Mesendoderm (in vitro differentiated cells): ENCODE results near the gene COL18A1.
"Not testable (repeated sequence)": the region's sequence is repeated elsewhere in the genome, so short reads cannot be mapped to it uniquely, and the experiment has no call there.

Source experiments
- DNase-seq: peaks from one replicate; pipeline ENCODE4 v3.0.0; 2013
- H2AK5ac ChIP-seq: 2 replicates; pipeline ENCODE4 v1.6.1; 2013; ENCODE audit warnings: low read length, inconsistent platforms
- H2BK120ac ChIP-seq: 2 replicates; pipeline ENCODE4 v1.6.1; 2013; ENCODE audit warnings: low read depth, mild to moderate bottlenecking, low read length, moderate library complexity, mixed read lengths
- H2BK15ac ChIP-seq: replicated peaks from 2 replicates; pipeline ENCODE4 v1.6.1; 2013; ENCODE audit warnings: low read depth, mild to moderate bottlenecking, moderate library complexity
- H2BK5ac ChIP-seq: 2 replicates; pipeline ENCODE4 v1.6.1; 2013; ENCODE audit warnings: low read length, inconsistent platforms
- H3K18ac ChIP-seq: 2 replicates; pipeline ENCODE4 v1.6.1; 2013; ENCODE audit warnings: mild to moderate bottlenecking, low read length, mixed read lengths
- H3K23ac ChIP-seq: one replicate; pipeline ENCODE4 v1.6.1; 2013; ENCODE audit warnings: low read length
- H3K27ac ChIP-seq: 2 replicates; pipeline ENCODE4 v1.5.1; 2013; ENCODE audit warnings: low read depth, mild to moderate bottlenecking, inconsistent platforms, low read length, moderate library complexity
- H3K27me3 ChIP-seq: 2 replicates; pipeline ENCODE4 v1.6.1; 2013; ENCODE audit warnings: low read length, control low read depth, mild to moderate bottlenecking, inconsistent platforms; ENCODE audit not compliant: insufficient read depth, poor library complexity
- H3K36me3 ChIP-seq: 2 replicates; pipeline ENCODE4 v1.6.1; 2013; ENCODE audit warnings: low read length, inconsistent platforms; ENCODE audit not compliant: control insufficient read depth, insufficient read depth
- H3K4ac ChIP-seq: one replicate; pipeline ENCODE4 v1.6.1; 2013; ENCODE audit warnings: low read depth, mild to moderate bottlenecking, low read length, moderate library complexity
- H3K4me1 ChIP-seq: 2 replicates; pipeline ENCODE4 v1.6.1; 2013; ENCODE audit warnings: low read depth, low read length, inconsistent platforms; ENCODE audit not compliant: control insufficient read depth
- H3K4me2 ChIP-seq: 2 replicates; pipeline ENCODE4 v1.6.1; 2013; ENCODE audit warnings: low read length
- H3K4me3 ChIP-seq: 2 replicates; pipeline ENCODE4 v1.5.1; 2013; ENCODE audit warnings: mild to moderate bottlenecking, low read length
- H3K56ac ChIP-seq: one replicate; pipeline ENCODE4 v1.6.1; 2013; ENCODE audit warnings: low read length
- H3K79me1 ChIP-seq: 2 replicates; pipeline ENCODE4 v1.6.1; 2013; ENCODE audit warnings: low read length, inconsistent platforms
- H3K79me2 ChIP-seq: 2 replicates; pipeline ENCODE4 v1.6.1; 2013; ENCODE audit warnings: mild to moderate bottlenecking, low read length; ENCODE audit not compliant: control insufficient read depth, insufficient read depth
- H3K9ac ChIP-seq: 2 replicates; pipeline ENCODE4 v1.6.1; 2013; ENCODE audit warnings: low read length, inconsistent platforms
- H4K5ac ChIP-seq: one replicate; pipeline ENCODE4 v1.6.1; 2013; ENCODE audit warnings: low read length
- H4K8ac ChIP-seq: one replicate; pipeline ENCODE4 v1.6.1; 2013; ENCODE audit warnings: low read depth, mild to moderate bottlenecking, control low read depth, low read length, moderate library complexity
- WGBS: extraction: QIAGEN DNeasy Blood & Tissue Kit; methylation state at CpG from one replicate; pipeline ENCODE4 v1.1.7; 2013; ENCODE audit warnings: low lambda C conversion rate, missing lambda C conversion rate; ENCODE audit not compliant: insufficient coverage; ENCODE audit errors: extremely low coverage; 5-methylcytosine and 5-hydroxymethylcytosine counted together

Gene COL18A1

DNA sequence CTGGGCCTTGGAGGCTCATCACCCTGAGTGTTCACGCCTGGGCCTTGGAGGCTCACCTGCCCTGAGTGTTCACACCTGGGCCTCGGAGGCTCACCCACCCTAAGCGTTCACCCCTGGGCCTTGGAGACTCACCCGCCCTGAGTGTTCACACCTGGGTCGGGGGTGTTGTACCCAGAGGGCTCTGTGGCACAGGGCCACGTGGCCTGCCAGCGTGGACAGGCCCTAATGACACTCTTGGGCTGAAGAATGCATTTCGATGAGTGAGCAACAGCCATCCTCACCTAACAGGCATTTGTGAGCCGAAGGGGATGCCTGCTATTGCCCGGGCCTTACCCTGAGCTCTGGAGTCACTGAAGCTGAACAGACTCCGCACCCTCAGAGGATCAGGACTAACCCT, 119.8 kb downstream of the COL18A1 start:
- H3K56ac ChIP-seq: no peak overlapping the region
- no peak overlapping the region for H3K9ac ChIP-seq
- no peaks in the 10 kb centered on the region for H3K4me1 ChIP-seq
- no peaks in the 10 kb centered on the region for H3K79me2 ChIP-seq
- H3K36me3 ChIP-seq: peaks cover 4% of the 10 kb centered on the region
- no peak overlapping the region for H2AK5ac ChIP-seq
- H3K4ac ChIP-seq: no peak overlapping the region
- no peak overlapping the region for H2BK120ac ChIP-seq
- H4K5ac ChIP-seq: no peak overlapping the region
- no peak overlapping the region for H3K18ac ChIP-seq
- no peaks in the 10 kb centered on the region for H3K79me1 ChIP-seq
- no peak overlapping the region for H2BK15ac ChIP-seq
- H3K4me3 ChIP-seq: no peak overlapping the region
- H3K4me2 ChIP-seq: no peak overlapping the region
- no peak overlapping the region for H3K23ac ChIP-seq
- DNase-seq: no peak
- no CpG with 5 or more reads among the region's 11 CpGs for WGBS
- H3K27ac ChIP-seq: no peak overlapping the region
- H4K8ac ChIP-seq: no peak overlapping the region
- H2BK5ac ChIP-seq: no peak overlapping the region
- no peaks in the 10 kb centered on the region for H3K27me3 ChIP-seq

DNA sequence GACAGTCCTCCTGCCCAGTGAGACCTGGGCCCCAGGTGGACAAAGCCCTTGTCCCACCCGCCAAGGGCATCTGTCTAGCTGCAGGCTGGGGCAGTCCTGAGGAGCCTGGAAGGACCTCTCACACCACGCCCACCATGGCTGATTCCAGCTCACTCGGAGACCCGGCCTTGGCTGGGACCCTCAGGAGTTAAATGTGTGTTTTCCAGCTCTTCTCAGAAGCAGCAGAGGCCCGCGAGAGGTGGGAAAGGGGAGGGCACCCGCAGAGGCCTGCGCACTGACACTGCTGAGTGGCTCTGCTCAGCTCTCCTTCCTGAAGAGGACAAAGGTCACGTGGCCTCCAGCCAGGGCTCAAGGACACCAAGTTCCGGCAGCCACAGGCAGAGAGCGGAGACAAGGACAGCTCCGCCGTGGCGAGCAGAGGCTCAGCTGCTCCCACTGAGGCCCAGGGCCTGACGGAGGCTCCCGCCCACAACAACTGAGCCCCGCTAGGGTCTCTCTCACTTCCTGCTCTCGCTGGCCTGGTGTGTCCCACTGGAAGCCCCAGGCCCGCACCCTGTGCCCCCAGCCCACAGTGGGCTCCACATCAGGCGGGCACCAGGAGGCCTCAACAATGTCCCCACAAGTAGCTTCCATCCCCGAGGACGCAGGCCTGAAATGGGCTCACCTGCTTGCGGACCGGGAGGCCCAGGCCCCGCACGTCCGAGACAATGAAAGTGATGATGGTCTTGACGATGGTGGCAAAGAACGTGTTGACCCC, 120.4 kb downstream of the COL18A1 start:
- no peaks in the 10 kb centered on the region for H3K4me1 ChIP-seq
- no peak overlapping the region for H2BK5ac ChIP-seq
- H3K9ac ChIP-seq: no peak overlapping the region
- H4K8ac ChIP-seq: no peak overlapping the region
- no peak overlapping the region for H3K4me2 ChIP-seq
- no peak overlapping the region for H3K4me3 ChIP-seq
- H3K36me3 ChIP-seq: peaks cover 9% of the 10 kb centered on the region
- no peak overlapping the region for H2BK15ac ChIP-seq
- H3K56ac ChIP-seq: no peak overlapping the region
- no peak overlapping the region for H3K27ac ChIP-seq
- H3K23ac ChIP-seq: no peak overlapping the region
- WGBS: no CpG with 5 or more reads among the region's 29 CpGs
- H3K79me2 ChIP-seq: no peaks in the 10 kb centered on the region
- H2AK5ac ChIP-seq: no peak overlapping the region
- H2BK120ac ChIP-seq: no peak overlapping the region
- H3K4ac ChIP-seq: no peak overlapping the region
- no peak overlapping the region for H4K5ac ChIP-seq
- DNase-seq: no peak
- peaks cover 2% of the 10 kb centered on the region for H3K79me1 ChIP-seq
- H3K18ac ChIP-seq: no peak overlapping the region
- no peaks in the 10 kb centered on the region for H3K27me3 ChIP-seq

DNA sequence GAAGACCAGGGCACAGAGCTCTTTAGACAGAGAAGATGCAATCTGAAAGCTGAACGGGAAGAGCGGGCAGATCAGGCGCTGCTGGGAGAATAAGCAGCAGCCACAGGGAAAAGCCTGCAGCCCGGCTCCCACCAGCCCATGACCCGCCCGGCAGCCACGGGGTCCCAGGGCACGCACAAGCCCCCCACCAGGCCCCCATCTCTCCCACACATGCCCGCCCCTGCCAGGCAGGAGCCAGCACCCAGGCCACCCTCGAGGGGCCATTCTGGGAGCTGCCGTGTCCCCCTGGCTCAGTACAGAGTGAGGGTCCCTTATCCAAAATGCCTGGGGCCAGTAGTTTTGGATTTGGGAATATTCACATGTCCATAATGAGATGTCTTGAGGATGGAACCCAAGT, 120.9 kb downstream of the COL18A1 start:
- H3K4me1 ChIP-seq: no peaks in the 10 kb centered on the region
- no peak overlapping the region for H2BK15ac ChIP-seq
- no peak overlapping the region for H4K8ac ChIP-seq
- H3K4me2 ChIP-seq: no peak overlapping the region
- H4K5ac ChIP-seq: no peak overlapping the region
- no peak overlapping the region for H3K9ac ChIP-seq
- no peak overlapping the region for H3K4ac ChIP-seq
- no peak overlapping the region for H3K23ac ChIP-seq
- H2BK5ac ChIP-seq: no peak overlapping the region
- no CpG with 5 or more reads among the region's 11 CpGs for WGBS
- no peak overlapping the region for H3K56ac ChIP-seq
- H3K36me3 ChIP-seq: peaks cover 9% of the 10 kb centered on the region
- no peak overlapping the region for H3K4me3 ChIP-seq
- no peak overlapping the region for H3K27ac ChIP-seq
- no peaks in the 10 kb centered on the region for H3K27me3 ChIP-seq
- peaks cover 2% of the 10 kb centered on the region for H3K79me1 ChIP-seq
- H2BK120ac ChIP-seq: no peak overlapping the region
- no peaks in the 10 kb centered on the region for H3K79me2 ChIP-seq
- H3K18ac ChIP-seq: no peak overlapping the region
- H2AK5ac ChIP-seq: no peak overlapping the region
- DNase-seq: no peak

DNA sequence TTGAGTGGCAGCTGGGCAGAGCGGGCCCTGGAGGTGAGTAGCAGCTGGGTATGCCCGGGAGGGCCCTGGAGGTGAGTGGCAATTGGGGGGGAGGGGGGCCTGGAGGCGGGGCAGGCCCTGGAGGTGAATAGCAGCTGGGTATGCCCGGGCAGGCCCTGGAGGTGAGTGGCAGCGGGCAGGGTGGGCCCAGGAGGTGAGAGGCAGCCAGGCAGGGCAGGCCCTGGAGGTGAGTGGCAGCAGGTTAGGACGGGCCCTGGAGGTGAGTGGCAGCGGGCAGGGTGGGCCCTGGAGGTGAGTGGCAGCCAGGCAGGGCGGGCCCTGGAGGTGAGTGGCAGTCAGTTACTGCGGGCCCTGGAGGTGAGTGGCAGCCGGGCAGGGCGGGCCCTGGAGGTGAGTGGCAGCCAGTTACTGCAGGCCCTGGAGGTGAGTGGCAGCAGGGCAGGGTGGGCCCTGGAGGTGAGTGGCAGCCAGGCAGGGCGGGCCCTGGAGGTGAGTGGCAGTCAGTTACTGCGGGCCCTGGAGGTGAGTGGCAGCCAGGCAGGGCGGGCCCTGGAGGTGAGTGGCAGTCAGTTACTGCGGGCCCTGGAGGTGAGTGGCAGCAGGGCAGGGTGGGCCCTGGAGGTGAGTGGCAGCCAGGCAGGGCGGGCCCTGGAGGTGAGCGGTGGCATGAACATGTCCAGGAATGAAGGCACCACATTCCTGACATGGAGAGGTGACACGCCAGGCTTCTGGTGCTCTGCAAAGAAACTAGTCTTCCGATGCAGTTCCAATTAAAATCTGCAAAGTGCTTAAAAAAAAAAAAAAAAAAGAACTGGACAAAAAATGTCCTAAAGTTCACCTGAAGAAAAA, 122.4 kb downstream of the COL18A1 start:
- H2BK5ac ChIP-seq, H3K56ac ChIP-seq, H3K4me1 ChIP-seq, H2AK5ac ChIP-seq, H3K79me1 ChIP-seq, H4K8ac ChIP-seq, H3K18ac ChIP-seq, H2BK120ac ChIP-seq, H3K23ac ChIP-seq, H3K79me2 ChIP-seq, H3K4ac ChIP-seq, H4K5ac ChIP-seq, H3K4me3 ChIP-seq, H3K27me3 ChIP-seq, H3K36me3 ChIP-seq, H3K9ac ChIP-seq, H2BK15ac ChIP-seq, H3K27ac ChIP-seq, H3K4me2 ChIP-seq: not testable (repeated sequence)
- DNase-seq: peak; percentile 83
- no CpG with 5 or more reads among the region's 19 CpGs for WGBS

DNA sequence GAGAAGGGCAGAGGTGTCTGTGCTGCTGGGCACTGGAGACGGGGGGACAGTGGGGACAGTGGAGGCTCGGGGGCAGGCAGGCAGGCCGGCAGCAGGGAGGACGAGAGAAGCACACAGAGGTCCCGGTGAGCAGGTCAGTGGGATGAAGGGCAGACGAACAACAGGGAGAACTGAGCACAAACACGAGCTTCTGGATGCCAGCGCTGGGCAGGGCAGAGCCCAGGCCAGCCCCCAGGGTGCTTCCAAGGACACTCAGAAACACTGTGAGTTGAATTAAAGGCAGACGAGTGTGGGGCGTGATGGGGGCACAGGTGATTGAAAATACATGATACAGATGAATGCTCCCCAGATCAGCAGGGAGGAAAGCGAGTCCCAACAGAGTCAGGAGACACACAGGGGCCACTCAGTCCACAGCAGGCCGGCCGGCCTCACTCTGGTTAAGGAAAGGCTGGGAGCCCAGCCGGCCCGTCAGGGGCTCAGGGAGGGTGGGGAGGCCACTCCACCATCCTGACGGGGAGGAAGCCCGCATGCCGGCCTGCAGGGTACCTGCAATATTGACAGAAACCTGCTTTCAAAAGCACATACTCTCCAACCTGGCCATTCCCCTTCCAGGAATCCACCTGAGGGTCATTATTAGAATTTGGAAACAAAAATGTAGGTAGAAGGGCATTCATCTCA, 123.2 kb downstream of the COL18A1 start:
- H4K8ac ChIP-seq: no peak overlapping the region
- H3K4ac ChIP-seq: no peak overlapping the region
- H2BK5ac ChIP-seq: no peak overlapping the region
- H3K56ac ChIP-seq: no peak overlapping the region
- no peak overlapping the region for H3K23ac ChIP-seq
- no CpG with 5 or more reads among the region's 18 CpGs for WGBS
- H3K4me1 ChIP-seq: no peaks in the 10 kb centered on the region
- peaks cover 3% of the 10 kb centered on the region for H3K79me1 ChIP-seq
- no peak overlapping the region for H2BK120ac ChIP-seq
- no peaks in the 10 kb centered on the region for H3K79me2 ChIP-seq
- H3K36me3 ChIP-seq: peaks cover 8% of the 10 kb centered on the region
- no peak overlapping the region for H3K9ac ChIP-seq
- H3K4me2 ChIP-seq: no peak overlapping the region
- no peak overlapping the region for H2AK5ac ChIP-seq
- H3K18ac ChIP-seq: no peak overlapping the region
- H3K27ac ChIP-seq: no peak overlapping the region
- no peaks in the 10 kb centered on the region for H3K27me3 ChIP-seq
- no peak for DNase-seq
- H2BK15ac ChIP-seq: no peak overlapping the region
- H4K5ac ChIP-seq: no peak overlapping the region
- H3K4me3 ChIP-seq: no peak overlapping the region
